ENCODE measurements around the gene RFX7. TPM values are rescaled to one million over a fixed set of nuclear protein-coding genes. Genes with fewer than 3 reads are reported as not detected.
"Not testable (repeated sequence)": the region's sequence is repeated elsewhere in the genome, so short reads cannot be mapped to it uniquely, and the experiment has no call there.

Gene RFX7
- total RNA-seq, 4 donors from 2014 or later: 8.7 to 51.5 (median 12.9) TPM

DNA sequence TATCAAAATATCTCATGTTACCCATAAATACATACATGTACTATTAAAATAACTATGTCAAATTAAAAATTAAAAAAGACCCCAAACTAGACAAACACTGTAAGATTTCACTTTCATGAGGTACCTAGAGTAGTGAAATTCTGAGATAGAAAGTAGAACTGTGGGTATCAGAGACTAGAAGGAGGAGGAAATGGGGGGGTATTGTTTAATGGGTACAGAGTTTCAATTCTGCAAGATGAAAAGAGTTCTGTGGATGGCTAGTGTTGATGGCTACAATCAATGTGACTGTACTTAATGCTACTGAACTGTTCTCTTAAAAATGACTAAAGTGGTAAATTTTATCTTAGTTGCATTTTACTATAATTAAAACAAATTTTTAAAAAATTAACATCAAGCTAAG, 36.6 kb downstream of the RFX7 start:
- intact Hi-C loops (cut with DNase I; ENCODE audit: low total_unique reads): no loop called here
- no peak for DNase-seq
- Histone ChIP-seq H3K27me3 (no peaks in the 10 kb centered on the region), H3K36me3 (no peaks in the 10 kb centered on the region), H3K4me3 (no peak overlapping the region), H3K4me1 (peaks cover 0 to 39% (median 12%) of the 10 kb centered on the region in 4 donors), H3K27ac (no peak overlapping the region), H3K9me3 (no peaks in the 10 kb centered on the region)
- in situ Hi-C loops (cut with MboI; ENCODE audit: low pct_ligation_motif_present in 1 of 4, low pct_unique_long_range_greater_than_20kb in 1 of 4, low sequenced_read_pairs in 3 of 4): no loop called here
- TF ChIP-seq POLR2AphosphoS5 (IDR thresholded peaks at IDR 0.05): no peak
- TF ChIP-seq EP300 (IDR thresholded peaks at IDR 0.05; ENCODE audit: low read depth): no peak
- TF ChIP-seq POLR2A (IDR thresholded peaks at IDR 0.05): no peak
- TF ChIP-seq, protein P1, sequence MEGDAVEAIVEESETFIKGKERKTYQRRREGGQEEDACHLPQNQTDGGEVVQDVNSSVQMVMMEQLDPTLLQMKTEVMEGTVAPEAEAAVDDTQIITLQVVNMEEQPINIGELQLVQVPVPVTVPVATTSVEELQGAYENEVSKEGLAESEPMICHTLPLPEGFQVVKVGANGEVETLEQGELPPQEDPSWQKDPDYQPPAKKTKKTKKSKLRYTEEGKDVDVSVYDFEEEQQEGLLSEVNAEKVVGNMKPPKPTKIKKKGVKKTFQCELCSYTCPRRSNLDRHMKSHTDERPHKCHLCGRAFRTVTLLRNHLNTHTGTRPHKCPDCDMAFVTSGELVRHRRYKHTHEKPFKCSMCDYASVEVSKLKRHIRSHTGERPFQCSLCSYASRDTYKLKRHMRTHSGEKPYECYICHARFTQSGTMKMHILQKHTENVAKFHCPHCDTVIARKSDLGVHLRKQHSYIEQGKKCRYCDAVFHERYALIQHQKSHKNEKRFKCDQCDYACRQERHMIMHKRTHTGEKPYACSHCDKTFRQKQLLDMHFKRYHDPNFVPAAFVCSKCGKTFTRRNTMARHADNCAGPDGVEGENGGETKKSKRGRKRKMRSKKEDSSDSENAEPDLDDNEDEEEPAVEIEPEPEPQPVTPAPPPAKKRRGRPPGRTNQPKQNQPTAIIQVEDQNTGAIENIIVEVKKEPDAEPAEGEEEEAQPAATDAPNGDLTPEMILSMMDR (IDR thresholded peaks at IDR 0.05): no peak

DNA sequence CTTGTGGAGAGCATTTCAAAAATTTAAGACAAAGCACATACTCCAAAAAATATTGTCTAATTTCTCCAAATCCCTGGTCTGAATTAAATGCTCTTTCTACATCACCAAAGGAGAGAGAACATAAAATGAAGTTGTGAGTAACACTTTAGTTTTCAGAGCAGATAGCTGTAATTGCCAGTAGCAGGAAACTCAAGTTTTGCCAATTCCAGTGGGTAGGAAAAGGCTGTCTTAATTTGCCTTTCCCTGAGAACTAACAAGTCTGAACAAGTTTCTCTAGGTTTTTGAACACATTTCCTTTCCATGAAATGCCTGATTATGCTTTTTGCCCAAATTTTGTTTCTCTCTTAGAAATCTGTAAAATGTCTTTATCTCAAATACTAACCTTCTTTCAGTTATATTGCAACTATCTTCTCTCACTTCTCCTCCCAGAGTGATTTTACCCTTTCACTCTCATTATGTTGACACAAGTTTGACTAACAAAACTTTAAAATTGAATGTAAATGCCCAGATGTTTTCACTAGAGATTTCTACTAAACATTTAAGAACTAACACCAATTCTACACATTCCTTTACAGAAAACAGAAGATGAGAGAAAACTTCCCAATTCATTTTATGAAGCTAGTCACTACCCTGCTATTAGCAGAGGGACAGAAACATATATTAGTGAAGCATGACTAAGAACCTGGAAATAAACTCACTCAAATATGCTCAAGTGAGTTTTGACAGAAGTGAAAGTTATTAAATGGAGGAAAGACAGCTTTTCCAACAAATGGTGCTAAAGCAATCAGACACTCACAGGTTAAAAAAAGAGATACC, 38.4 kb downstream of the RFX7 start:
- in situ Hi-C loops (cut with MboI; ENCODE audit: low pct_ligation_motif_present in 1 of 4, low pct_unique_long_range_greater_than_20kb in 1 of 4, low sequenced_read_pairs in 3 of 4): no loop called here
- TF ChIP-seq POLR2A (IDR thresholded peaks at IDR 0.05) (no peak), EP300 (IDR thresholded peaks at IDR 0.05; ENCODE audit: low read depth) (no peak), POLR2AphosphoS5 (IDR thresholded peaks at IDR 0.05) (no peak)
- TF ChIP-seq, protein P1 (IDR thresholded peaks at IDR 0.05): no peak

DNA sequence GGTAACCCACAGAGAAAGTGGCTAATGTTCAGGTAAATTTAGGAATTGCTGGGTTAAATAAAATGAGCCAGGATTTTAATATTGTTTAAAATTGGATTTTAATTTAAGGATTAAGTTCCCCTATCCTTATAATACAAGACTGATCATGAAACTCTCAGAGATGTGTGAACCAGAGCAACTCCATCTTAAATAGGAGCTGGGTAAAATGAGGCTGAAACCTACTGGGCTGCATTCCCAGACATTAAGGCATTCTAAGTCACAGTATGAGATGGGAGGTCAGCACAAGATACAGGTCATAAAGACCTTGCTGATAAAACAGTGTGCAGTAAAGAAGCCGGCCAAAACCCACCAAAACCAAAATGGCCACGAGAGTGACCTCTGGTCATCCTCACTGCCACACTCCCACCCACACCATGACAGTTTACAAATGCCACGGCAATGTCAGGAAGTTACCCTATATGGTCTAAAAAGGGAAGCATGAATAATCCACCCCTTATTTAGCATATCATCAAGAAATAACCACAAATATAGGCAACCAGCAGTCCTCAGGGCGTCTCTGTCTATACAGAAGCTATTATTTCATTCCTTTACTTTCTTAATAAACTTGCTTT, 40.3 kb downstream of the RFX7 start:
- H3K36me3 ChIP-seq; DNase-seq; H3K4me3 ChIP-seq; H3K9me3 ChIP-seq; H3K27me3 ChIP-seq; intact Hi-C loops (cut with DNase I; ENCODE audit: low total_unique reads); H3K27ac ChIP-seq; in situ Hi-C loops (cut with MboI; ENCODE audit: low pct_ligation_motif_present in 1 of 4, low pct_unique_long_range_greater_than_20kb in 1 of 4, low sequenced_read_pairs in 3 of 4): not testable (repeated sequence)
- WGBS, 2 donors (ENCODE audit: low coverage in 1 of 2): 85 to 87% methylated on average over 4 of the region's 4 CpGs
- peaks cover 0 to 25% (median 12%) of the 10 kb centered on the region in 4 donors for H3K4me1 ChIP-seq

More for the DNA sequence above, 38.4 kb downstream of the RFX7 start:
- DNase-seq: no peak
- Histone ChIP-seq H3K27me3 (no peaks in the 10 kb centered on the region), H3K4me1 (peaks cover 0 to 39% (median 12%) of the 10 kb centered on the region in 4 donors), H3K4me3 (no peak overlapping the region), H3K27ac (no peak overlapping the region), H3K9me3 (no peaks in the 10 kb centered on the region), H3K36me3 (no peaks in the 10 kb centered on the region)
- intact Hi-C loops (cut with DNase I; ENCODE audit: low total_unique reads): no loop called here

DNA sequence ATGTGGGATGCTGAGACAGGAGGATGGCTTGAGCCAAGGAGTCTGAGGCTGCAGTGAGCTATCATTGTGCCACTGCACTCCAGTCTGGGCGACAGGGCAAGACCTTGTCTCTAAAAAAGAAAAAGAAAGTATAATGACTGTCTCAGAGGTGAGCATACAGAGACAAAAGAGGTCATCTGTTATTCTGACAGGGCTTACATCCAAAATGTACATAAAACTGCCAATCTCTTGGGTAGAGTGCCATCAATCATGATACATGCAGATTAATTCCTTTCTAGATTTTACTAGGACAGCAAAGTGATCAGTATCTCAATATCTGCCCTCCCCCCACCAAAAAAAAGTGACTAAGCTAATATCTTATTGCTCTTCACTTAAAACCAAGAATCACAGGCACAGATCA, 41.0 kb downstream of the RFX7 start:
- Histone ChIP-seq H3K27me3 (no peaks in the 10 kb centered on the region), H3K27ac (no peak overlapping the region), H3K4me1 (peaks cover 0 to 18% (median 8%) of the 10 kb centered on the region in 4 donors), H3K36me3 (no peaks in the 10 kb centered on the region), H3K4me3 (no peak overlapping the region), H3K9me3 (no peaks in the 10 kb centered on the region)
- DNase-seq: no peak
- intact Hi-C loops (cut with DNase I; ENCODE audit: low total_unique reads): no loop called here
- 95 to 100% methylated on average over 1 of the region's 1 CpG for WGBS, 2 donors (ENCODE audit: low coverage in 1 of 2)
- in situ Hi-C loops (cut with MboI; ENCODE audit: low pct_ligation_motif_present in 1 of 4, low pct_unique_long_range_greater_than_20kb in 1 of 4, low sequenced_read_pairs in 3 of 4): no loop called here
- TF ChIP-seq, protein P1 (IDR thresholded peaks at IDR 0.05): no peak
- no peak for TF ChIP-seq POLR2A (IDR thresholded peaks at IDR 0.05)
- TF ChIP-seq POLR2AphosphoS5 (IDR thresholded peaks at IDR 0.05): no peak
- TF ChIP-seq EP300 (IDR thresholded peaks at IDR 0.05; ENCODE audit: low read depth): no peak

Measured in transverse colon (tissue), 4 donors.